ENCODE measurements around the gene IL22.

The IL22 gene

GRCh38 chr12:68281322-68282077, 28.1 kb upstream of the IL22 start:
- H3K9me3 ChIP-seq (ENCODE audit: control insufficient read depth, low read length), result no peaks in the 10 kb centered on the region
- 83% methylated on average over 2 of the region's 4 CpGs; no CpG with 5 or more reads in 1 of the 2 experiments for WGBS, 2 experiments (ENCODE audit: insufficient coverage in 2 of 2)

GRCh38 chr12:68280240-68280639, 26.8 kb upstream of the IL22 start:
- Histone ChIP-seq H3K9me3 (ENCODE audit: control insufficient read depth, low read length) (no peaks in the 10 kb centered on the region), H3K36me3 (ENCODE audit: control insufficient read depth, insufficient read depth, low read length) (no peaks in the 10 kb centered on the region), H3K4me1 (ENCODE audit: control insufficient read depth, insufficient read depth, low read length, poor library complexity, severe bottlenecking) (no peaks in the 10 kb centered on the region), H3K4me3 (ENCODE audit: extremely low read depth, insufficient read depth, low read length, poor library complexity, severe bottlenecking) (no peak overlapping the region), H3K27ac (ENCODE audit: low read depth, low read length, severe bottlenecking) (no peak overlapping the region)
- 100% methylated on average over 1 of the region's 2 CpGs for WGBS, 2 experiments (ENCODE audit: insufficient coverage in 2 of 2)

More at GRCh38 chr12:68281322-68282077, 28.1 kb upstream of the IL22 start:
- Histone ChIP-seq H3K4me1 (ENCODE audit: control insufficient read depth, insufficient read depth, low read length, poor library complexity, severe bottlenecking) (no peaks in the 10 kb centered on the region), H3K4me3 (ENCODE audit: extremely low read depth, insufficient read depth, low read length, poor library complexity, severe bottlenecking) (no peak overlapping the region), H3K27ac (ENCODE audit: low read depth, low read length, severe bottlenecking) (no peak overlapping the region), H3K36me3 (ENCODE audit: control insufficient read depth, insufficient read depth, low read length) (no peaks in the 10 kb centered on the region)

- Histone ChIP-seq H3K36me3 (ENCODE audit: control insufficient read depth, insufficient read depth, low read length) (no peaks in the 10 kb centered on the region), H3K4me1 (ENCODE audit: control insufficient read depth, insufficient read depth, low read length, poor library complexity, severe bottlenecking) (no peaks in the 10 kb centered on the region), H3K9me3 (ENCODE audit: control insufficient read depth, low read length) (no peaks in the 10 kb centered on the region), H3K27ac (ENCODE audit: low read depth, low read length, severe bottlenecking) (no peak overlapping the region), H3K4me3 (ENCODE audit: extremely low read depth, insufficient read depth, low read length, poor library complexity, severe bottlenecking) (no peak overlapping the region)
- 95% methylated on average over 3 of the region's 5 CpGs; no CpG with 5 or more reads in 1 of the 2 experiments for WGBS, 2 experiments (ENCODE audit: insufficient coverage in 2 of 2)
These were observed 26.0 kb upstream of the IL22 start for GRCh38 chr12:68279227-68280054.

- no peaks in the 10 kb centered on the region for H3K4me1 ChIP-seq (ENCODE audit: control insufficient read depth, insufficient read depth, low read length, poor library complexity, severe bottlenecking)
- H3K27ac ChIP-seq (ENCODE audit: low read depth, low read length, severe bottlenecking), result no peak overlapping the region
- no peaks in the 10 kb centered on the region for H3K36me3 ChIP-seq (ENCODE audit: control insufficient read depth, insufficient read depth, low read length)
These were observed 23.1 kb upstream of the IL22 start for GRCh38 chr12:68276402-68276930.

GRCh38 chr12:68272732-68273131, 19.3 kb upstream of the IL22 start:
- no peaks in the 10 kb centered on the region for H3K36me3 ChIP-seq (ENCODE audit: control insufficient read depth, insufficient read depth, low read length)

More at GRCh38 chr12:68276402-68276930, 23.1 kb upstream of the IL22 start:
- Histone ChIP-seq H3K4me3 (ENCODE audit: extremely low read depth, insufficient read depth, low read length, poor library complexity, severe bottlenecking) (no peak overlapping the region), H3K9me3 (ENCODE audit: control insufficient read depth, low read length) (no peaks in the 10 kb centered on the region)
- 91 to 94% methylated on average over 3 of the region's 6 CpGs for WGBS, 2 experiments (ENCODE audit: insufficient coverage in 2 of 2)

GRCh38 chr12:68271346-68271745, 17.9 kb upstream of the IL22 start:
- H3K4me3 ChIP-seq (ENCODE audit: extremely low read depth, insufficient read depth, low read length, poor library complexity, severe bottlenecking), result no peak overlapping the region
- no peaks in the 10 kb centered on the region for H3K36me3 ChIP-seq (ENCODE audit: control insufficient read depth, insufficient read depth, low read length)
- 77 to 84% methylated on average over 6 of the region's 8 CpGs for WGBS, 2 experiments (ENCODE audit: insufficient coverage in 2 of 2)
- H3K4me1 ChIP-seq (ENCODE audit: control insufficient read depth, insufficient read depth, low read length, poor library complexity, severe bottlenecking), result no peaks in the 10 kb centered on the region
- H3K9me3 ChIP-seq (ENCODE audit: control insufficient read depth, low read length), result no peaks in the 10 kb centered on the region
- H3K27ac ChIP-seq (ENCODE audit: low read depth, low read length, severe bottlenecking), result no peak overlapping the region

More at GRCh38 chr12:68272732-68273131, 19.3 kb upstream of the IL22 start:
- Histone ChIP-seq H3K4me1 (ENCODE audit: control insufficient read depth, insufficient read depth, low read length, poor library complexity, severe bottlenecking) (no peaks in the 10 kb centered on the region), H3K27ac (ENCODE audit: low read depth, low read length, severe bottlenecking) (no peak overlapping the region), H3K4me3 (ENCODE audit: extremely low read depth, insufficient read depth, low read length, poor library complexity, severe bottlenecking) (no peak overlapping the region), H3K9me3 (ENCODE audit: control insufficient read depth, low read length) (no peaks in the 10 kb centered on the region)

- WGBS, 2 experiments (ENCODE audit: insufficient coverage in 2 of 2), result 100% methylated on average over 2 of the region's 3 CpGs
- Histone ChIP-seq H3K4me3 (ENCODE audit: extremely low read depth, insufficient read depth, low read length, poor library complexity, severe bottlenecking) (no peak overlapping the region), H3K9me3 (ENCODE audit: control insufficient read depth, low read length) (no peaks in the 10 kb centered on the region), H3K27ac (ENCODE audit: low read depth, low read length, severe bottlenecking) (no peak overlapping the region), H3K36me3 (ENCODE audit: control insufficient read depth, insufficient read depth, low read length) (no peaks in the 10 kb centered on the region), H3K4me1 (ENCODE audit: control insufficient read depth, insufficient read depth, low read length, poor library complexity, severe bottlenecking) (no peaks in the 10 kb centered on the region)
These were observed 17.0 kb upstream of the IL22 start for GRCh38 chr12:68270358-68270757.

- Histone ChIP-seq H3K36me3 (ENCODE audit: control insufficient read depth, insufficient read depth, low read length) (no peaks in the 10 kb centered on the region), H3K27ac (ENCODE audit: low read depth, low read length, severe bottlenecking) (no peak overlapping the region), H3K4me3 (ENCODE audit: extremely low read depth, insufficient read depth, low read length, poor library complexity, severe bottlenecking) (no peak overlapping the region), H3K4me1 (ENCODE audit: control insufficient read depth, insufficient read depth, low read length, poor library complexity, severe bottlenecking) (no peaks in the 10 kb centered on the region), H3K9me3 (ENCODE audit: control insufficient read depth, low read length) (no peaks in the 10 kb centered on the region)
- WGBS, 2 experiments (ENCODE audit: insufficient coverage in 2 of 2), result 91 to 96% methylated on average over 1 to 2 of the region's 2 CpGs
These were observed 16.4 kb upstream of the IL22 start for GRCh38 chr12:68269779-68270178.

GRCh38 chr12:68268967-68269366, 15.6 kb upstream of the IL22 start:
- Histone ChIP-seq H3K36me3 (ENCODE audit: control insufficient read depth, insufficient read depth, low read length) (no peaks in the 10 kb centered on the region), H3K4me1 (ENCODE audit: control insufficient read depth, insufficient read depth, low read length, poor library complexity, severe bottlenecking) (no peaks in the 10 kb centered on the region)

GRCh38 chr12:68267892-68268396, 14.5 kb upstream of the IL22 start:
- Histone ChIP-seq H3K4me3 (ENCODE audit: extremely low read depth, insufficient read depth, low read length, poor library complexity, severe bottlenecking) (no peak overlapping the region), H3K9me3 (ENCODE audit: control insufficient read depth, low read length) (no peaks in the 10 kb centered on the region), H3K27ac (ENCODE audit: low read depth, low read length, severe bottlenecking) (no peak overlapping the region), H3K36me3 (ENCODE audit: control insufficient read depth, insufficient read depth, low read length) (no peaks in the 10 kb centered on the region), H3K4me1 (ENCODE audit: control insufficient read depth, insufficient read depth, low read length, poor library complexity, severe bottlenecking) (no peaks in the 10 kb centered on the region)
- WGBS, 2 experiments (ENCODE audit: insufficient coverage in 2 of 2), result 73 to 89% methylated on average over 3 to 4 of the region's 6 CpGs

More at GRCh38 chr12:68268967-68269366, 15.6 kb upstream of the IL22 start:
- Histone ChIP-seq H3K9me3 (ENCODE audit: control insufficient read depth, low read length) (no peaks in the 10 kb centered on the region), H3K4me3 (ENCODE audit: extremely low read depth, insufficient read depth, low read length, poor library complexity, severe bottlenecking) (no peak overlapping the region), H3K27ac (ENCODE audit: low read depth, low read length, severe bottlenecking) (no peak overlapping the region)

All from mesodermal cell (in vitro differentiated cells).